Measurements from ENCODE around the gene INO80C.

Gene INO80C

GRCh38 chr18:35464831-35465279, 32.9 kb downstream of the INO80C start:
- H3K4me1 ChIP-seq (ENCODE audit: low read length): no peaks in the 10 kb centered on the region
- H3K9me3 ChIP-seq (replicated peaks; ENCODE audit: insufficient read depth, low read length): no peaks in the 10 kb centered on the region
- TF ChIP-seq EZH2phosphoT487 (IDR thresholded peaks at IDR 0.05; ENCODE audit: low read length) (no peak), CTCF (IDR thresholded peaks at IDR 0.05; ENCODE audit: low read length) (no peak), EZH2 (optimal IDR thresholded peaks at IDR 0.05; ENCODE audit: low read depth, low read length) (no peak)
- H3K79me2 ChIP-seq (ENCODE audit: low read length): no peaks in the 10 kb centered on the region
- H3K27me3 ChIP-seq (replicated peaks; ENCODE audit: insufficient read depth, low read length): no peaks in the 10 kb centered on the region
- H3K36me3 ChIP-seq (replicated peaks; ENCODE audit: insufficient read depth, low read length): no peaks in the 10 kb centered on the region
- H2AFZ ChIP-seq (ENCODE audit: low read length): no peak overlapping the region
- H3K9ac ChIP-seq (ENCODE audit: low read length): no peak overlapping the region
- H3F3A ChIP-seq (ENCODE audit: insufficient read depth, low read length): no peaks in the 10 kb centered on the region
- no peak for DNase-seq
- H3K4me2 ChIP-seq (ENCODE audit: low read depth, low read length): no peak overlapping the region
- H3K9me2 ChIP-seq (replicated peaks; ENCODE audit: insufficient read depth, low read length): no peaks in the 10 kb centered on the region
- no peak overlapping the region for H3K27ac ChIP-seq (ENCODE audit: low read length)
- H4K20me1 ChIP-seq (ENCODE audit: insufficient read depth, low read length): no peaks in the 10 kb centered on the region
- H3K4me3 ChIP-seq (ENCODE audit: low read length): no peak overlapping the region

GRCh38 chr18:35463827-35464226, 33.9 kb downstream of the INO80C start:
- TF ChIP-seq CTCF (IDR thresholded peaks at IDR 0.05; ENCODE audit: low read length): no peak
- TF ChIP-seq EZH2 (optimal IDR thresholded peaks at IDR 0.05; ENCODE audit: low read depth, low read length): no peak
- no peak for TF ChIP-seq EZH2phosphoT487 (IDR thresholded peaks at IDR 0.05; ENCODE audit: low read length)
- Histone ChIP-seq H3F3A (ENCODE audit: insufficient read depth, low read length) (no peaks in the 10 kb centered on the region), H2AFZ (ENCODE audit: low read length) (no peak overlapping the region), H3K79me2 (ENCODE audit: low read length) (no peaks in the 10 kb centered on the region), H4K20me1 (ENCODE audit: insufficient read depth, low read length) (no peaks in the 10 kb centered on the region), H3K9me2 (replicated peaks; ENCODE audit: insufficient read depth, low read length) (no peaks in the 10 kb centered on the region), H3K4me2 (ENCODE audit: low read depth, low read length) (no peak overlapping the region), H3K27me3 (replicated peaks; ENCODE audit: insufficient read depth, low read length) (no peaks in the 10 kb centered on the region), H3K27ac (ENCODE audit: low read length) (no peak overlapping the region), H3K4me3 (ENCODE audit: low read length) (no peak overlapping the region), H3K9ac (ENCODE audit: low read length) (no peak overlapping the region), H3K36me3 (replicated peaks; ENCODE audit: insufficient read depth, low read length) (no peaks in the 10 kb centered on the region), H3K9me3 (replicated peaks; ENCODE audit: insufficient read depth, low read length) (no peaks in the 10 kb centered on the region), H3K4me1 (ENCODE audit: low read length) (no peaks in the 10 kb centered on the region)
- DNase-seq: no peak

GRCh38 chr18:35463050-35463449, 34.7 kb downstream of the INO80C start:
- no peak for DNase-seq
- Histone ChIP-seq H3K79me2 (ENCODE audit: low read length) (no peaks in the 10 kb centered on the region), H4K20me1 (ENCODE audit: insufficient read depth, low read length) (no peaks in the 10 kb centered on the region), H3K9me3 (replicated peaks; ENCODE audit: insufficient read depth, low read length) (no peaks in the 10 kb centered on the region), H2AFZ (ENCODE audit: low read length) (no peak overlapping the region), H3F3A (ENCODE audit: insufficient read depth, low read length) (no peaks in the 10 kb centered on the region), H3K4me3 (ENCODE audit: low read length) (no peak overlapping the region), H3K4me2 (ENCODE audit: low read depth, low read length) (no peak overlapping the region), H3K27me3 (replicated peaks; ENCODE audit: insufficient read depth, low read length) (no peaks in the 10 kb centered on the region), H3K27ac (ENCODE audit: low read length) (no peak overlapping the region), H3K4me1 (ENCODE audit: low read length) (no peaks in the 10 kb centered on the region), H3K36me3 (replicated peaks; ENCODE audit: insufficient read depth, low read length) (no peaks in the 10 kb centered on the region), H3K9me2 (replicated peaks; ENCODE audit: insufficient read depth, low read length) (no peaks in the 10 kb centered on the region), H3K9ac (ENCODE audit: low read length) (no peak overlapping the region)
- TF ChIP-seq EZH2 (optimal IDR thresholded peaks at IDR 0.05; ENCODE audit: low read depth, low read length) (no peak), CTCF (IDR thresholded peaks at IDR 0.05; ENCODE audit: low read length) (no peak), EZH2phosphoT487 (IDR thresholded peaks at IDR 0.05; ENCODE audit: low read length) (no peak)
